Heart right ventricle (tissue), 16 donors: ENCODE results near the gene KCNC1. TPM values are rescaled to one million over a fixed set of nuclear protein-coding genes. Genes with fewer than 3 reads are reported as not detected.

ENCODE experiments used
- ATAC-seq, 8 donors: fragments of 200-7000 bp; cut with Tn5 transposase; one replicate each; pipeline ENCODE4 v1.9.1; 2020; ENCODE audit warnings: mild to moderate bottlenecking in 8 of 8, moderate library complexity in 8 of 8, moderate number of reproducible peaks in 1 of 8
- DNase-seq, 2 donors: peaks; one replicate each; pipeline ENCODE4 v3.0.0-alpha.2; 2020
- H3K27ac ChIP-seq, 10 donors: fragments of 200-600 bp; sonication (generic) in 2 of 10; one replicate each; pipeline versions ENCODE4 v1.5.0 to v1.8.0; 2020 to 2022; ENCODE audit warnings: mild to moderate bottlenecking in 3 of 10
- H3K27me3 ChIP-seq, 7 donors: fragments of 200-600 bp; one replicate each; pipeline ENCODE4 v1.8.0; 2021 to 2022; ENCODE audit warnings: mild to moderate bottlenecking in 2 of 7
- H3K36me3 ChIP-seq, 9 donors: fragments of 200-600 bp; sonication (generic) in 1 of 9; one replicate each; pipeline versions ENCODE4 v1.5.0 to v1.8.0; 2020 to 2022; ENCODE audit warnings: mild to moderate bottlenecking in 2 of 9
- H3K4me1 ChIP-seq, 9 donors: fragments of 200-600 bp; sonication (generic) in 1 of 9; one replicate each; pipeline versions ENCODE4 v1.5.0 to v1.8.0; 2020 to 2022; ENCODE audit warnings: mild to moderate bottlenecking in 4 of 9
- H3K4me3 ChIP-seq, 10 donors: fragments of 200-600 bp; sonication (generic) in 2 of 10; one replicate each; pipeline versions ENCODE4 v1.5.0 to v1.8.0; 2020 to 2022; ENCODE audit warnings: mild to moderate bottlenecking in 7 of 10, moderate library complexity in 2 of 10
- H3K9me3 ChIP-seq, 11 donors: fragments of 200-600 bp in 10 of 11; sonication (generic) in 2 of 11; one replicate each; pipeline versions ENCODE4 v1.5.0 to v1.8.0; 2013 to 2022; ENCODE audit warnings: mild to moderate bottlenecking in 2 of 11, control low read depth in 1 of 11, moderate library complexity in 1 of 11
- CTCF ChIP-seq, 9 donors: fragments of 200-600 bp; sonication (generic) in 2 of 9; IDR thresholded peaks; one replicate each; pipeline versions ENCODE4 v1.5.0 to v1.8.0; 2021 to 2022; ENCODE audit warnings: antibody characterized with exemption in 9 of 9, mild to moderate bottlenecking in 5 of 9, moderate library complexity in 1 of 9
- WGBS, 2 donors: extraction: QIAGEN DNeasy Blood & Tissue Kit; methylation state at CpG; one replicate each; pipeline ENCODE4 v1.1.7; 2013; ENCODE audit warnings: inconsistent platforms in 1 of 2; 5-methylcytosine and 5-hydroxymethylcytosine counted together
- intact Hi-C, 10 donors: fragments of 100-400 bp; cut with DNase I; formaldehyde crosslinking; loops; one replicate each; pipeline versions ENCODE4 v1.11.1 to v1.14.2; 2022
- polyA plus RNA-seq, 2 donors: library from polyadenylated mRNA; stranded (reverse); fragments of 200-250 nt; gene quantifications; one replicate each; pipeline ENCODE4 v1.2.3, GENCODE V29; 2013
- total RNA-seq, 10 donors: library from RNA; stranded (reverse); fragmentation: NEBNext Ultra II Directional in 3 of 10; extraction: Animal tissue kit (Norgen Biotek cat#: 25700) in 3 of 10; gene quantifications; one replicate each; pipeline versions ENCODE4 v1.2.1 to v1.2.4, GENCODE V29; 2021 to 2023
- donor health status: Arrhythmogenic right ventricular cardiomyopathy.
- donor health status: ischemic (EF 13 %, LVEDD 7.1; RV severe dilation, severe dysfunction).
- donor health status: healthy with polysubstance abuse.
- donor health status: DM: no; HTN: yes; CAD: no.
- donor health status: DM: no; HTN: no; CAD: no.
- donor health status: ischemic (EF 25% LVEDD 6.9; RV normal size, moderate dysfunction).
- donor health status: ischemic (EF 25% LVEDD 5.7; RV mildly dilated, moderate dysfunction).
- donor health status: healthy.
- donor health status: DM: yes; HTN: yes; CAD: no.
- donor health status: Ischemic cardiomyopathy.
- donor health status: ischemic (EF 35%, LVEDD 5.7; RV mildly dilated, moderate dysfunction).
- donor health status: nonischemic (EF 11% LVEDD 7.7; RV severe dilation, severe dysfunction).
- donor health status: DM: yes; HTN: yes; CAD: no.
- donor health status: PGD.
- donor health status: ischemic (EF 29% LVEDD 5.4; RV normal size, mild dysfunction).
- donor health status: nonischemic (EF 23%, LVEDD 6.1; RV moderate dilation, normal function).

Gene KCNC1
- total and polyA plus RNA-seq, 12 donors, result 0.04 to 0.09 (median 0.06) TPM; not detected in 8

GRCh38 chr11:17699147-17700114, 35.1 kb upstream of the KCNC1 start:
- ATAC-seq (no peak), DNase-seq (no peak)
- Histone ChIP-seq H3K27ac (no peak overlapping the region), H3K4me1 (no peaks in the 10 kb centered on the region), H3K36me3 (no peaks in the 10 kb centered on the region), H3K27me3 (peaks cover 4 to 34% (median 28%) of the 10 kb centered on the region in 7 donors), H3K9me3 (peaks cover 0 to 7% (median 0%) of the 10 kb centered on the region in 11 donors), H3K4me3 (no peak overlapping the region)
- TF ChIP-seq CTCF (IDR thresholded peaks at IDR 0.05), result no peak
- intact Hi-C loops, result no loop called here
- WGBS, 2 donors, result 76 to 80% methylated on average over 5 of the region's 5 CpGs

GRCh38 chr11:17700991-17701390, 33.6 kb upstream of the KCNC1 start:
- H3K4me3 ChIP-seq, result no peak overlapping the region
- DNase-seq, result no peak
- intact Hi-C loops, result no loop called here
- no peaks in the 10 kb centered on the region for H3K4me1 ChIP-seq
- no peaks in the 10 kb centered on the region for H3K36me3 ChIP-seq
- H3K27me3 ChIP-seq, result peaks cover under 1 to 20% (median 13%) of the 10 kb centered on the region in 7 donors
- no peak for TF ChIP-seq CTCF (IDR thresholded peaks at IDR 0.05)
- no peak for ATAC-seq
- peaks cover 0 to 7% (median 0%) of the 10 kb centered on the region in 11 donors for H3K9me3 ChIP-seq
- no peak overlapping the region for H3K27ac ChIP-seq
- 82 to 88% methylated on average over 4 of the region's 4 CpGs for WGBS, 2 donors

GRCh38 chr11:17702876-17703275, 31.7 kb upstream of the KCNC1 start:
- WGBS, 2 donors, result 63 to 69% methylated on average over 5 of the region's 5 CpGs
- intact Hi-C loops, result no loop called here
- H3K9me3 ChIP-seq, result peaks cover 0 to 7% (median 0%) of the 10 kb centered on the region in 11 donors
- H3K27me3 ChIP-seq, result peaks cover 0 to 5% (median 0%) of the 10 kb centered on the region in 7 donors
- H3K27ac ChIP-seq, result no peak overlapping the region
- ATAC-seq, result no peak
- no peaks in the 10 kb centered on the region for H3K4me1 ChIP-seq
- no peak overlapping the region for H3K4me3 ChIP-seq
- no peak for TF ChIP-seq CTCF (IDR thresholded peaks at IDR 0.05)
- DNase-seq, result no peak
- no peaks in the 10 kb centered on the region for H3K36me3 ChIP-seq

GRCh38 chr11:17703951-17704350, 30.6 kb upstream of the KCNC1 start:
- Histone ChIP-seq H3K4me3 (no peak overlapping the region), H3K27ac (no peak overlapping the region), H3K9me3 (peaks cover 0 to 7% (median 0%) of the 10 kb centered on the region in 11 donors), H3K27me3 (peaks cover 0 to 5% (median 0%) of the 10 kb centered on the region in 7 donors), H3K36me3 (no peaks in the 10 kb centered on the region), H3K4me1 (no peaks in the 10 kb centered on the region)
- DNase-seq, result no peak
- WGBS, 2 donors, result 95 to 96% methylated on average over 2 of the region's 2 CpGs
- TF ChIP-seq CTCF (IDR thresholded peaks at IDR 0.05), result no peak
- intact Hi-C loops, result no loop called here
- no peak for ATAC-seq
